ENCODE measurements around the gene ITGA8. TPM values are rescaled to one million over a fixed set of nuclear protein-coding genes. Genes with fewer than 3 reads are reported as not detected.

The ITGA8 gene
- polyA plus RNA-seq, 3 donors = not detected

- Histone ChIP-seq H4K20me1 (ENCODE audit: insufficient read depth, low read length) (no peaks in the 10 kb centered on the region), H3K4me1 (ENCODE audit: control insufficient read depth in 1 of 2, insufficient read depth in 2 of 2, low read length in 2 of 2) (no peaks in the 10 kb centered on the region), H3K36me3 (replicated peaks in 1 of 2; ENCODE audit: control insufficient read depth in 1 of 2, insufficient read depth in 2 of 2, low read length in 2 of 2) (no peaks in the 10 kb centered on the region), H3K27ac (ENCODE audit: low read depth in 1 of 2, low read length in 2 of 2) (no peak overlapping the region), H3K9me3 (replicated peaks in 1 of 2; ENCODE audit: control insufficient read depth in 1 of 2, insufficient read depth in 1 of 2, low read length in 2 of 2) (no peaks in the 10 kb centered on the region), H2AFZ (ENCODE audit: insufficient read depth, low read depth, low read length, poor library complexity, severe bottlenecking) (no peak overlapping the region), H3K79me2 (ENCODE audit: insufficient read depth, low read length) (no peaks in the 10 kb centered on the region), H3K4me3 (replicated peaks in 1 of 3; ENCODE audit: low read depth in 2 of 3, low read length in 3 of 3) (no peak overlapping the region), H3K9ac (ENCODE audit: insufficient read depth, low read length, poor library complexity, severe bottlenecking) (no peak overlapping the region), H3K4me2 (replicated peaks; ENCODE audit: extremely low read depth, low read length, poor library complexity, severe bottlenecking) (no peak overlapping the region), H3K27me3 (ENCODE audit: control insufficient read depth in 2 of 2, insufficient read depth in 2 of 2, low read length in 2 of 2) (no peaks in the 10 kb centered on the region)
- no peaks in the 10 kb centered on the region for H3K4me1 Mint-ChIP-seq
- H3K4me3 Mint-ChIP-seq = no peak overlapping the region
- WGBS (ENCODE audit: insufficient coverage) = no CpG with 5 or more reads among the region's 5 CpGs
- intact Hi-C loops (cut with micrococcal nuclease) = no loop called here
- H3K27me3 Mint-ChIP-seq (ENCODE audit: low read depth in 3 of 3) = peaks cover 0 to 8% (median 4%) of the 10 kb centered on the region in 3 donors
- no peaks in the 10 kb centered on the region for H3K9me3 Mint-ChIP-seq
- no peak overlapping the region for H3K27ac Mint-ChIP-seq
- no peaks in the 10 kb centered on the region for H3K36me3 Mint-ChIP-seq
- no peak for DNase-seq
- no peak for TF ChIP-seq CTCF (IDR thresholded peaks at IDR 0.05)
These were observed 21.9 kb upstream of the ITGA8 start for GRCh38 chr10:15741581-15741980.

- Histone ChIP-seq H3K4me3 (replicated peaks in 1 of 3; ENCODE audit: low read depth in 2 of 3, low read length in 3 of 3) (no peak overlapping the region), H3K27me3 (ENCODE audit: control insufficient read depth in 2 of 2, insufficient read depth in 2 of 2, low read length in 2 of 2) (no peaks in the 10 kb centered on the region), H3K4me1 (ENCODE audit: control insufficient read depth in 1 of 2, insufficient read depth in 2 of 2, low read length in 2 of 2) (no peaks in the 10 kb centered on the region), H4K20me1 (ENCODE audit: insufficient read depth, low read length) (no peaks in the 10 kb centered on the region), H3K9ac (ENCODE audit: insufficient read depth, low read length, poor library complexity, severe bottlenecking) (no peak overlapping the region), H3K4me2 (replicated peaks; ENCODE audit: extremely low read depth, low read length, poor library complexity, severe bottlenecking) (no peak overlapping the region), H3K36me3 (replicated peaks in 1 of 2; ENCODE audit: control insufficient read depth in 1 of 2, insufficient read depth in 2 of 2, low read length in 2 of 2) (no peaks in the 10 kb centered on the region), H3K27ac (ENCODE audit: low read depth in 1 of 2, low read length in 2 of 2) (no peak overlapping the region), H3K9me3 (replicated peaks in 1 of 2; ENCODE audit: control insufficient read depth in 1 of 2, insufficient read depth in 1 of 2, low read length in 2 of 2) (no peaks in the 10 kb centered on the region), H2AFZ (ENCODE audit: insufficient read depth, low read depth, low read length, poor library complexity, severe bottlenecking) (no peak overlapping the region), H3K79me2 (ENCODE audit: insufficient read depth, low read length) (no peaks in the 10 kb centered on the region)
- no peak for TF ChIP-seq CTCF (IDR thresholded peaks at IDR 0.05)
- no peak for DNase-seq
- Mint-ChIP-seq H3K27ac (no peak overlapping the region), H3K4me3 (no peak overlapping the region), H3K27me3 (ENCODE audit: low read depth in 3 of 3) (peaks cover 0 to 8% (median 1%) of the 10 kb centered on the region in 3 donors), H3K9me3 (no peaks in the 10 kb centered on the region), H3K36me3 (no peaks in the 10 kb centered on the region), H3K4me1 (no peaks in the 10 kb centered on the region)
- intact Hi-C loops (cut with micrococcal nuclease) = no loop called here
- WGBS (ENCODE audit: insufficient coverage) = 80% methylated on average over 3 of the region's 6 CpGs
These were observed 20.5 kb upstream of the ITGA8 start for GRCh38 chr10:15740261-15740660.
